Mesendoderm (in vitro differentiated cells): ENCODE results near the gene RAMAC.

Experiments
- DNase-seq: peaks from one replicate; pipeline ENCODE4 v3.0.0; 2013
- H2AK5ac ChIP-seq: 2 replicates; pipeline ENCODE4 v1.6.1; 2013; ENCODE audit warnings: low read length, inconsistent platforms
- H2BK120ac ChIP-seq: 2 replicates; pipeline ENCODE4 v1.6.1; 2013; ENCODE audit warnings: low read depth, mild to moderate bottlenecking, low read length, moderate library complexity, mixed read lengths
- H2BK15ac ChIP-seq: replicated peaks from 2 replicates; pipeline ENCODE4 v1.6.1; 2013; ENCODE audit warnings: low read depth, mild to moderate bottlenecking, moderate library complexity
- H2BK5ac ChIP-seq: 2 replicates; pipeline ENCODE4 v1.6.1; 2013; ENCODE audit warnings: low read length, inconsistent platforms
- H3K18ac ChIP-seq: 2 replicates; pipeline ENCODE4 v1.6.1; 2013; ENCODE audit warnings: mild to moderate bottlenecking, low read length, mixed read lengths
- H3K23ac ChIP-seq: one replicate; pipeline ENCODE4 v1.6.1; 2013; ENCODE audit warnings: low read length
- H3K27ac ChIP-seq: 2 replicates; pipeline ENCODE4 v1.5.1; 2013; ENCODE audit warnings: low read depth, mild to moderate bottlenecking, inconsistent platforms, low read length, moderate library complexity
- H3K27me3 ChIP-seq: 2 replicates; pipeline ENCODE4 v1.6.1; 2013; ENCODE audit warnings: low read length, control low read depth, mild to moderate bottlenecking, inconsistent platforms; ENCODE audit not compliant: insufficient read depth, poor library complexity
- H3K36me3 ChIP-seq: 2 replicates; pipeline ENCODE4 v1.6.1; 2013; ENCODE audit warnings: low read length, inconsistent platforms; ENCODE audit not compliant: control insufficient read depth, insufficient read depth
- H3K4ac ChIP-seq: one replicate; pipeline ENCODE4 v1.6.1; 2013; ENCODE audit warnings: low read depth, mild to moderate bottlenecking, low read length, moderate library complexity
- H3K4me1 ChIP-seq: 2 replicates; pipeline ENCODE4 v1.6.1; 2013; ENCODE audit warnings: low read depth, low read length, inconsistent platforms; ENCODE audit not compliant: control insufficient read depth
- H3K4me2 ChIP-seq: 2 replicates; pipeline ENCODE4 v1.6.1; 2013; ENCODE audit warnings: low read length
- H3K4me3 ChIP-seq: 2 replicates; pipeline ENCODE4 v1.5.1; 2013; ENCODE audit warnings: mild to moderate bottlenecking, low read length
- H3K56ac ChIP-seq: one replicate; pipeline ENCODE4 v1.6.1; 2013; ENCODE audit warnings: low read length
- H3K79me1 ChIP-seq: 2 replicates; pipeline ENCODE4 v1.6.1; 2013; ENCODE audit warnings: low read length, inconsistent platforms
- H3K79me2 ChIP-seq: 2 replicates; pipeline ENCODE4 v1.6.1; 2013; ENCODE audit warnings: mild to moderate bottlenecking, low read length; ENCODE audit not compliant: control insufficient read depth, insufficient read depth
- H3K9ac ChIP-seq: 2 replicates; pipeline ENCODE4 v1.6.1; 2013; ENCODE audit warnings: low read length, inconsistent platforms
- H4K5ac ChIP-seq: one replicate; pipeline ENCODE4 v1.6.1; 2013; ENCODE audit warnings: low read length
- H4K8ac ChIP-seq: one replicate; pipeline ENCODE4 v1.6.1; 2013; ENCODE audit warnings: low read depth, mild to moderate bottlenecking, control low read depth, low read length, moderate library complexity
- WGBS: extraction: QIAGEN DNeasy Blood & Tissue Kit; methylation state at CpG from one replicate; pipeline ENCODE4 v1.1.7; 2013; ENCODE audit warnings: low lambda C conversion rate, missing lambda C conversion rate; ENCODE audit not compliant: insufficient coverage; ENCODE audit errors: extremely low coverage; 5-methylcytosine and 5-hydroxymethylcytosine counted together

The RAMAC gene

DNA sequence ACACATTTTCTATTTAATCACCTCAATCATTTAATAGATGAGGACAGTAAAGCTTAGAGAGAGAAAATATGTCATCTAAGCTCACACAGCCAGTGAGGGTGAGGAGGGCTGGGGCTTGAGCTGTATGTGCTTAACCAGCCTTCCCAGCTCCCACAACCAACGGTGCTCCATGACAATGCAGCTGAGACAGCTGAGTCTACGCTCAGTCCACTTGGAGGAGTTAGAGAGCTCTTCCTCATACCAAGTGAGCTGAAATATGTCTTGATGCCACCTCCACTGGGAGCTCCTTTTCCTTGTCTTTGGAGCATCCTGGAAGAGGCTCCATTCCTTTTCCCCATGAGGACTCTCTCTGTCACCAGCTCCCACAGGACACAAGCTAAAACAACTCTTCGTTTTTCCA lies 42.8 kb upstream of the RAMAC start:
- H3K79me2 ChIP-seq: no peaks in the 10 kb centered on the region
- H3K27me3 ChIP-seq: no peaks in the 10 kb centered on the region
- WGBS: no CpG with 5 or more reads among the region's 3 CpGs
- no peak overlapping the region for H4K8ac ChIP-seq
- H3K4me1 ChIP-seq: no peaks in the 10 kb centered on the region
- H2BK5ac ChIP-seq: no peak overlapping the region
- H4K5ac ChIP-seq: no peak overlapping the region
- no peak overlapping the region for H2AK5ac ChIP-seq
- H2BK15ac ChIP-seq: no peak overlapping the region
- H2BK120ac ChIP-seq: no peak overlapping the region
- no peak overlapping the region for H3K4ac ChIP-seq
- no peak overlapping the region for H3K56ac ChIP-seq
- H3K4me3 ChIP-seq: no peak overlapping the region
- H3K4me2 ChIP-seq: no peak overlapping the region
- H3K23ac ChIP-seq: no peak overlapping the region
- no peaks in the 10 kb centered on the region for H3K36me3 ChIP-seq
- peak; percentile 50 for DNase-seq
- H3K79me1 ChIP-seq: no peaks in the 10 kb centered on the region
- H3K27ac ChIP-seq: no peak overlapping the region
- no peak overlapping the region for H3K18ac ChIP-seq
- H3K9ac ChIP-seq: no peak overlapping the region

DNA sequence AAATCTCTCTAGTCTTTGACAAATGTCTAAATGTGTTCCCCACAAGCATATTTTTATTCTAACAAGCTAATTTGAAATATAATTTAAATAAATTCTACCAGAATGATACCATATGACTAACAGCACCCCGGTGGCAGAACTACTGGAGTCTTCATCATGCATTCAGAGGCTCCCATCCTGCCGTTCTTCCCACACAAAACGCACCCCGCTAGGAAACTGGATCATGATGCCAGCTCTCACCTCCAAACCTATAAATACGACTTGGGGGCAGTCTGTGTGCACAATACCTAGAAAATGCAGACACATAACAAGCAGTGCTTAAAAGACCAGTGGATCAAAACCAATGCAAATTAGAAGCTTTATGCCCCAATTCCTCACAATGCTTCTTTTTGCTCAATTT lies 42.0 kb upstream of the RAMAC start:
- Histone ChIP-seq H4K5ac (no peak overlapping the region), H4K8ac (no peak overlapping the region), H3K36me3 (no peaks in the 10 kb centered on the region), H3K56ac (no peak overlapping the region), H3K9ac (no peak overlapping the region), H3K27ac (no peak overlapping the region), H2AK5ac (no peak overlapping the region), H2BK120ac (no peak overlapping the region), H3K23ac (no peak overlapping the region), H3K18ac (no peak overlapping the region), H2BK5ac (no peak overlapping the region), H3K79me1 (no peaks in the 10 kb centered on the region), H3K27me3 (no peaks in the 10 kb centered on the region), H3K4me1 (no peaks in the 10 kb centered on the region), H2BK15ac (no peak overlapping the region), H3K4me2 (no peak overlapping the region), H3K4me3 (no peak overlapping the region), H3K79me2 (no peaks in the 10 kb centered on the region), H3K4ac (no peak overlapping the region)
- WGBS: no CpG with 5 or more reads among the region's 5 CpGs
- DNase-seq: no peak

DNA sequence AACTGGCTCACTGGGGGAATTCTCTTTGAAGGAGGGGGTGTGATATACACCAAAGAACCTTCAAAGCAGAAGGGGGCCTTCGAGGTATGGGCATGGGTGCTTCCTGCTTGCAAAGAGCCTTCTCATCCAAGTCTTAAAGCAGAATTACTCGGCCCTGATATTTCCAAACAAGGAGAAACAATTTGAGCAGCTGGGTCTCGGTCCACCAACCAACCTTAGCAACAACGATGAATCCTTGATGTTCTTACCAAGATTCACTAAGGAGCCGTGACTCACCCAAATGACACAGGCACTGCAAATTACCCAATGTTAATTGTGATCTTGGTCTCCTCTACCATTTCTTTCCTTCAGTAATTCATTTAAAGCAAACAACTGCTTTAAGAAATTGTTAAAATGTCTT lies 41.2 kb upstream of the RAMAC start:
- no CpG with 5 or more reads among the region's 5 CpGs for WGBS
- Histone ChIP-seq H3K23ac (no peak overlapping the region), H3K27ac (no peak overlapping the region)

DNA sequence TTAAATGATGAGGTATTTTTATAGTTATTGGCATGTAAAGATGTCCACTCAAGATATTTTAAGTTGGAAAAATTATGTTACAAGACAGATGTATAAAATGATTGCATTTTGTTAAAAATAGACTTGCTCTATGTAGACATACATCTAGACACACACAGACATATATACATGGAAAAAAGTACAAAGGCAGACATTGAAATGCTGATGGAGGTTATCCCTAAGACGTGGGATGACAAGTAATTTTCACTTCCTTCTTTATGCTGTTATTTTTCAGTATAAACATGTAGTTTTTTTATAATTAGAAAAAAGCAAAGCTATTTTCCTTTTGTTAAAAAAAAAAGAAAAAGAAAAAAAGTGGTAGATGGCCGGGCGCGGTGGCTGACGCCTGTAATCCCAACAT lies 40.7 kb upstream of the RAMAC start:
- H3K4ac ChIP-seq: no peak overlapping the region
- DNase-seq: no peak
- H3K27ac ChIP-seq: no peak overlapping the region
- no CpG with 5 or more reads among the region's 5 CpGs for WGBS
- no peak overlapping the region for H2BK15ac ChIP-seq
- H4K5ac ChIP-seq: no peak overlapping the region
- H2BK120ac ChIP-seq: no peak overlapping the region
- H4K8ac ChIP-seq: no peak overlapping the region
- H3K4me3 ChIP-seq: no peak overlapping the region
- no peak overlapping the region for H2AK5ac ChIP-seq
- H3K79me2 ChIP-seq: no peaks in the 10 kb centered on the region
- no peak overlapping the region for H3K56ac ChIP-seq
- H3K4me1 ChIP-seq: no peaks in the 10 kb centered on the region
- no peaks in the 10 kb centered on the region for H3K79me1 ChIP-seq
- H3K4me2 ChIP-seq: no peak overlapping the region
- no peak overlapping the region for H2BK5ac ChIP-seq
- H3K23ac ChIP-seq: no peak overlapping the region
- no peak overlapping the region for H3K9ac ChIP-seq
- no peaks in the 10 kb centered on the region for H3K36me3 ChIP-seq
- H3K18ac ChIP-seq: no peak overlapping the region
- peaks cover 2% of the 10 kb centered on the region for H3K27me3 ChIP-seq

More for the DNA sequence above, 41.2 kb upstream of the RAMAC start:
- H4K5ac ChIP-seq: no peak overlapping the region
- H2BK5ac ChIP-seq: no peak overlapping the region
- no peak overlapping the region for H3K4me3 ChIP-seq
- H3K36me3 ChIP-seq: no peaks in the 10 kb centered on the region
- H3K18ac ChIP-seq: no peak overlapping the region
- no peak overlapping the region for H2BK120ac ChIP-seq
- H2AK5ac ChIP-seq: no peak overlapping the region
- no peak for DNase-seq
- no peak overlapping the region for H2BK15ac ChIP-seq
- H3K79me1 ChIP-seq: no peaks in the 10 kb centered on the region
- H3K56ac ChIP-seq: no peak overlapping the region
- H3K79me2 ChIP-seq: no peaks in the 10 kb centered on the region
- no peak overlapping the region for H3K9ac ChIP-seq
- H4K8ac ChIP-seq: no peak overlapping the region
- H3K4me2 ChIP-seq: no peak overlapping the region
- no peaks in the 10 kb centered on the region for H3K4me1 ChIP-seq
- H3K27me3 ChIP-seq: no peaks in the 10 kb centered on the region
- no peak overlapping the region for H3K4ac ChIP-seq

DNA sequence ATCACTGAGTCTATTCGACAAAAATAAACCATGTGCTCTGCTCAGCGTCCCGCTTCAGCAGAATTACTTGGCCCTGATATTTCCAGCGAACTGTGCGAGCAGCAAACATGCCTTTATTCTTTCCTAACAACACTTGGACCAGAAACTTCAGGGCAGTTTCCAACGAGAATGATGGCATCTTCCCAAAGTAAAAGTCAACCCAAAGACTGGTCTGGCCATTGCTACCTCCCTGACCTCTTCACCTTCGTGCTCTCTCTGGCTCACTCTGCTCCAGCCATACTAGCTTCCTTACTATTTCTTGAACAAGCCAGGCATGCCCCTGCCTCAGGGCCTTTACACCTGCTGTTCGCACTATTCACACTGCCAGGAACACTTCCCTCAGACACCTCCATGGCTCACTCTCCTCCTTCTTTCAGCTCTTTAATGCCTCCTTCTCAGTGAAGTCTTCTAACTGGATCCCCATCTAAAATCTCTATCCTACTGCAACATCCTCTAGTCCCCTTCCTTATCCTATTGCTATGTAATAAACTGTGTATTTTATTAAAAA lies 39.8 kb upstream of the RAMAC start:
- no peak overlapping the region for H3K4me3 ChIP-seq
- H3K56ac ChIP-seq: no peak overlapping the region
- H3K27me3 ChIP-seq: peaks cover 2% of the 10 kb centered on the region
- WGBS: no CpG with 5 or more reads among the region's 8 CpGs
- H2BK5ac ChIP-seq: no peak overlapping the region
- no peak overlapping the region for H3K18ac ChIP-seq
- H2BK120ac ChIP-seq: no peak overlapping the region
- H3K4me2 ChIP-seq: no peak overlapping the region
- H2AK5ac ChIP-seq: no peak overlapping the region
- no peak for DNase-seq
- no peak overlapping the region for H3K9ac ChIP-seq
- H3K79me2 ChIP-seq: no peaks in the 10 kb centered on the region
- no peak overlapping the region for H4K8ac ChIP-seq
- no peak overlapping the region for H4K5ac ChIP-seq
- no peak overlapping the region for H3K4ac ChIP-seq
- no peaks in the 10 kb centered on the region for H3K4me1 ChIP-seq
- H3K23ac ChIP-seq: no peak overlapping the region
- H3K79me1 ChIP-seq: no peaks in the 10 kb centered on the region
- no peaks in the 10 kb centered on the region for H3K36me3 ChIP-seq
- H3K27ac ChIP-seq: no peak overlapping the region
- no peak overlapping the region for H2BK15ac ChIP-seq

DNA sequence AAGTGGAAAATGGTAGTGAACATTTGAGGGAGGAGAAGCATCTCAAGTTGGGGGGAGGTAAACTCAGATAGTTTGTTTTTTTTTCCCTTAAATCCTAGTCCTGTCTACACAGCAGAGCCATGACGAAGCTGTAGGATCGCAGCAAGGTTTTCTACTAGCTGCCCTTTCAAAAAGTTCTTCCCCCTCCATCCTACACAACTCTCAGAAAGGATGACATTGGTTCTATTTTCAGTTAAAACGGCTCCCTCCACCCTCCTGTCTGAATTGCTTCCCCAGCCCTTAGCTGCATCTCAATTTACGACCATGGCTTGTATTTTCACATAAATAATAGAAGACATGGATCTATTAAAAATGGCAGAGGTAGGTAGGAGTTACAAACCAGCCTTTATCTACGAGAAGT lies 35.7 kb upstream of the RAMAC start:
- Histone ChIP-seq H4K5ac (no peak overlapping the region), H3K23ac (no peak overlapping the region), H2BK5ac (no peak overlapping the region), H3K4me1 (no peaks in the 10 kb centered on the region), H3K9ac (no peak overlapping the region), H2AK5ac (no peak overlapping the region), H3K27ac (no peak overlapping the region), H3K18ac (no peak overlapping the region), H3K79me1 (no peaks in the 10 kb centered on the region), H3K56ac (no peak overlapping the region), H3K27me3 (peaks cover 8% of the 10 kb centered on the region), H4K8ac (no peak overlapping the region), H3K36me3 (no peaks in the 10 kb centered on the region), H3K79me2 (no peaks in the 10 kb centered on the region), H3K4ac (no peak overlapping the region), H2BK15ac (no peak overlapping the region), H2BK120ac (no peak overlapping the region), H3K4me2 (no peak overlapping the region), H3K4me3 (no peak overlapping the region)
- no peak for DNase-seq
- no CpG with 5 or more reads among the region's 5 CpGs for WGBS
